Small intestine (tissue), 7 donors: Measurements from ENCODE around the gene CDKL4. TPM values are rescaled to one million over a fixed set of nuclear protein-coding genes. Genes with fewer than 3 reads are reported as not detected.
"Not testable (repeated sequence)": the region's sequence is repeated elsewhere in the genome, so short reads cannot be mapped to it uniquely, and the experiment has no call there.

Experiments
- DNase-seq, 2 donors: peaks; one replicate each; pipeline versions ENCODE4 v3.0.0 to v3.0.0-alpha.2; 2013
- FAIRE-seq: peaks from 2 replicates; lab custom pipeline; 2012; peaks lifted over from hg19 to GRCh38; lab: Jason Lieb, UNC
- H3K27ac ChIP-seq, 3 donors: one replicate each; pipeline ENCODE4 v1.5.1; 2013; ENCODE audit warnings: low read length in 2 of 3, mild to moderate bottlenecking in 2 of 3, control low read depth in 1 of 3, inconsistent platforms in 1 of 3, low read depth in 1 of 3, moderate library complexity in 1 of 3
- H3K27me3 ChIP-seq, 3 donors: one replicate each; pipeline ENCODE4 v1.6.1; 2013; ENCODE audit warnings: low read length in 3 of 3, inconsistent platforms in 1 of 3; ENCODE audit not compliant: control insufficient read depth in 3 of 3, insufficient read depth in 3 of 3
- H3K36me3 ChIP-seq, 3 donors: one replicate each; pipeline ENCODE4 v1.6.1; 2013; ENCODE audit warnings: low read length in 3 of 3, inconsistent platforms in 1 of 3, low read depth in 1 of 3, mild to moderate bottlenecking in 1 of 3, moderate library complexity in 1 of 3; ENCODE audit not compliant: control insufficient read depth in 3 of 3, insufficient read depth in 2 of 3
- H3K4me1 ChIP-seq, 3 donors: one replicate each; pipeline ENCODE4 v1.6.1; 2013; ENCODE audit warnings: low read length in 2 of 3, inconsistent platforms in 1 of 3, low read depth in 1 of 3, mild to moderate bottlenecking in 1 of 3, moderate library complexity in 1 of 3; ENCODE audit not compliant: control insufficient read depth in 3 of 3, insufficient read depth in 2 of 3
- H3K4me3 ChIP-seq, 3 donors: one replicate each; pipeline ENCODE4 v1.5.1; 2013; ENCODE audit warnings: low read length in 3 of 3, control low read depth in 1 of 3, inconsistent platforms in 1 of 3, low read depth in 1 of 3, mild to moderate bottlenecking in 1 of 3, moderate library complexity in 1 of 3
- H3K9me3 ChIP-seq, 2 donors: one replicate each; pipeline ENCODE4 v1.6.1; 2013; ENCODE audit warnings: low read depth in 1 of 2, low read length in 1 of 2; ENCODE audit not compliant: control insufficient read depth in 2 of 2, insufficient read depth in 1 of 2
- WGBS, 3 donors: extraction: QIAGEN DNeasy Blood & Tissue Kit; methylation state at CpG; one replicate each; pipeline ENCODE4 v1.1.7; 2013; 5-methylcytosine and 5-hydroxymethylcytosine counted together
- polyA plus RNA-seq, 4 donors: library from polyadenylated mRNA; stranded (reverse) in 3 of 4; unstranded in 1 of 4; fragments of 200-250 nt in 3 of 4; fragments of 120-200 nt in 1 of 4; gene quantifications; one replicate each; pipeline versions ENCODE4 v1.2.1 to v1.2.3, GENCODE V29; 2013
- donor health status: healthy with polysubstance abuse.
- donor health status: control.
- donor health status: control.
- donor health status: Bipolar disorder and iron deficiency.
- donor health status: healthy.

The CDKL4 gene
- polyA plus RNA-seq, 4 donors, result 0.09 TPM; not detected in 3

GRCh38 chr2:39164089-39164488 is 79.7 kb downstream of the CDKL4 start:
- Histone ChIP-seq H3K4me3 (no peak overlapping the region), H3K4me1 (no peaks in the 10 kb centered on the region), H3K27ac (no peak overlapping the region), H3K36me3 (no peaks in the 10 kb centered on the region), H3K27me3 (no peaks in the 10 kb centered on the region), H3K9me3 (no peaks in the 10 kb centered on the region)
- DNase-seq, result no peak
- WGBS, 3 donors, result 83 to 91% (median 86%) methylated on average over 4 of the region's 4 CpGs
- FAIRE-seq, result no peak

- DNase-seq (no peak), FAIRE-seq (no peak)
- WGBS, 3 donors, result 58 to 82% (median 80%) methylated on average over 3 of the region's 3 CpGs
- Histone ChIP-seq H3K4me1 (no peaks in the 10 kb centered on the region), H3K27me3 (no peaks in the 10 kb centered on the region), H3K4me3 (no peak overlapping the region), H3K36me3 (no peaks in the 10 kb centered on the region), H3K27ac (no peak overlapping the region), H3K9me3 (no peaks in the 10 kb centered on the region)
Observed at GRCh38 chr2:39160982-39161381, 82.8 kb downstream of the CDKL4 start.

GRCh38 chr2:39159283-39159682 is 84.5 kb downstream of the CDKL4 start:
- no peaks in the 10 kb centered on the region for H3K9me3 ChIP-seq
- H3K27ac ChIP-seq, result no peak overlapping the region
- H3K36me3 ChIP-seq, result no peaks in the 10 kb centered on the region
- no peak for DNase-seq
- WGBS, 3 donors, result 88 to 100% (median 95%) methylated on average over 2 of the region's 2 CpGs
- no peak for FAIRE-seq
- no peak overlapping the region for H3K4me3 ChIP-seq
- H3K4me1 ChIP-seq, result no peaks in the 10 kb centered on the region
- H3K27me3 ChIP-seq, result no peaks in the 10 kb centered on the region

GRCh38 chr2:39158351-39158750 is 85.4 kb downstream of the CDKL4 start:
- Histone ChIP-seq H3K36me3 (no peaks in the 10 kb centered on the region), H3K4me3 (no peak overlapping the region), H3K27ac (no peak overlapping the region), H3K27me3 (no peaks in the 10 kb centered on the region), H3K9me3 (no peaks in the 10 kb centered on the region), H3K4me1 (no peaks in the 10 kb centered on the region)
- FAIRE-seq (no peak), DNase-seq (no peak)
- WGBS, 3 donors, result 88 to 89% (median 88%) methylated on average over 4 of the region's 4 CpGs

GRCh38 chr2:39156846-39157245 is 86.9 kb downstream of the CDKL4 start:
- Histone ChIP-seq H3K27me3 (no peaks in the 10 kb centered on the region), H3K9me3 (no peaks in the 10 kb centered on the region), H3K4me1 (no peaks in the 10 kb centered on the region), H3K27ac (no peak overlapping the region), H3K36me3 (no peaks in the 10 kb centered on the region), H3K4me3 (no peak overlapping the region)
- WGBS, 3 donors, result 91 to 95% (median 94%) methylated on average over 6 of the region's 6 CpGs
- FAIRE-seq, result no peak
- no peak for DNase-seq

GRCh38 chr2:39156107-39156506 is 87.7 kb downstream of the CDKL4 start:
- Histone ChIP-seq H3K27me3 (no peaks in the 10 kb centered on the region), H3K36me3 (no peaks in the 10 kb centered on the region), H3K9me3 (no peaks in the 10 kb centered on the region), H3K27ac (no peak overlapping the region), H3K4me3 (no peak overlapping the region), H3K4me1 (no peaks in the 10 kb centered on the region)
- FAIRE-seq (no peak), DNase-seq (no peak)

- H3K4me1 ChIP-seq, DNase-seq, H3K36me3 ChIP-seq, FAIRE-seq, H3K4me3 ChIP-seq, H3K27me3 ChIP-seq, H3K27ac ChIP-seq, H3K9me3 ChIP-seq: not testable (repeated sequence)
- WGBS, 3 donors, result 93 to 99% (median 94%) methylated on average over 4 of the region's 4 CpGs
Observed at GRCh38 chr2:39155573-39155972, 88.2 kb downstream of the CDKL4 start.

GRCh38 chr2:39154944-39155343 is 88.8 kb downstream of the CDKL4 start:
- WGBS, 3 donors, result 72 to 83% (median 82%) methylated on average over 3 of the region's 3 CpGs
- no peak overlapping the region for H3K27ac ChIP-seq
- DNase-seq, result no peak
- no peak for FAIRE-seq
- no peaks in the 10 kb centered on the region for H3K36me3 ChIP-seq
- no peaks in the 10 kb centered on the region for H3K4me1 ChIP-seq
- no peak overlapping the region for H3K4me3 ChIP-seq
- no peaks in the 10 kb centered on the region for H3K27me3 ChIP-seq
- no peaks in the 10 kb centered on the region for H3K9me3 ChIP-seq

- H3K9me3 ChIP-seq, result no peaks in the 10 kb centered on the region
- no peak for FAIRE-seq
- H3K4me1 ChIP-seq, result no peaks in the 10 kb centered on the region
- H3K4me3 ChIP-seq, result no peak overlapping the region
- H3K27ac ChIP-seq, result no peak overlapping the region
- 90 to 100% (median 91%) methylated on average over 1 of the region's 1 CpG for WGBS, 3 donors
- no peaks in the 10 kb centered on the region for H3K27me3 ChIP-seq
- no peak for DNase-seq
- H3K36me3 ChIP-seq, result no peaks in the 10 kb centered on the region
Observed at GRCh38 chr2:39153312-39153711, 90.5 kb downstream of the CDKL4 start.
